Omental fat pad (tissue), 4 donors: ENCODE results near the gene UCN. TPM values are rescaled to one million over a fixed set of nuclear protein-coding genes. Genes with fewer than 3 reads are reported as not detected.

ENCODE experiments used
- ATAC-seq: fragments of 150-250 bp; one replicate; pipeline ENCODE4 v1.9.1; 2016; ENCODE audit warnings: mild to moderate bottlenecking, moderate library complexity; ENCODE audit not compliant: low FRiP score
- DNase-seq: peaks from one replicate; pipeline ENCODE4 v3.0.0-alpha.2; 2019; ENCODE audit warnings: low spot score
- CTCF ChIP-seq, 3 donors: fragments of 450-650 bp; IDR thresholded peaks; one replicate each; pipeline ENCODE4 v1.5.1; 2016 to 2017; ENCODE audit warnings: antibody characterized with exemption in 3 of 3, mild to moderate bottlenecking in 3 of 3, moderate library complexity in 2 of 3
- total RNA-seq, 4 donors: library from RNA; depleted of rRNA; stranded (reverse); fragments of >200 nt; gene quantifications; one replicate each; pipeline ENCODE4 v1.1.0, GENCODE V29; 2016

Gene UCN
- total RNA-seq, 4 donors from 2014 or later: 1.4 to 4.9 (median 2.3) TPM

DNA sequence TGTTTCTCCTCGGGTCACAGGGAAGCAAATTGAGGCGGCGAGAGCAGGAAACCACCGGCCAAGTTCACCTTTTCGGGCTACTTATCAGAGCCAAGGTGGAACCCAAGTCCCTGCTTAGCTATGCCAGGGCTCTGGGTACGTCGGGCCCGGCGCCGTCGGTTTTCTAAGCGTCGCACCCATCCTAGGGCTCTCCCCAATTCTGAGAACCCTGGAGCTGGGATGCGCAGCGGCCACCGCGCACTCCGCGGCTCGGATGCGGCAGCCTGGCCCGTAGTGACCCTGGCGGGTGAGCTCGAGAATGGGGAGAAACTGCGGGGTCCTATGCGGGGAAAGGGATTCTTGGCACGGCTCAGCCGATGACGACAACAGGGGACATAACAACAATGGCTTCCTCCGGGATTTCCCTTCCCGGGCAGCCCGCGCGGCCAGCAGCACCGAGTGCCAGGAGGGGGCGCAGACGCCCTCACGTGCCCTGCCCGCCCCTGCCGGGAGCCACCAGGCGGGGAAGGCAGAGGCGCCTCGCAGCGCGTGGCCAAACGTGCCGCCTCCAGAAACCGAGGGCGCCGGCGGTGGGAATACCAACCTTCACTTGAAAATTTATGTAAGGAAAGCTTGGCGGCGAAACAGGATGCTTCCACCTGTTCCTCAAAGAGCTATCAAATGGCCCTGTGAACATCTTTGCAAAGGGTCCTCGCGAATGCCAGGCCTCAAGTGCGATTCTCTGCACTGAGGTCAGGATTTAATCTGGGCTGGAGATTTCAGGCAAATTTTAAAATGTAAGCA lies 43.3 kb downstream of the UCN start:
- peak; percentile 30 for DNase-seq

GRCh38 chr2:27264253-27264752 lies 43.9 kb downstream of the UCN start:
- no peak for TF ChIP-seq CTCF (IDR thresholded peaks at IDR 0.05)
- ATAC-seq: no peak
- no peak for DNase-seq

More for the DNA sequence above, 43.3 kb downstream of the UCN start:
- ATAC-seq: no peak
- no peak for TF ChIP-seq CTCF (IDR thresholded peaks at IDR 0.05)

DNA sequence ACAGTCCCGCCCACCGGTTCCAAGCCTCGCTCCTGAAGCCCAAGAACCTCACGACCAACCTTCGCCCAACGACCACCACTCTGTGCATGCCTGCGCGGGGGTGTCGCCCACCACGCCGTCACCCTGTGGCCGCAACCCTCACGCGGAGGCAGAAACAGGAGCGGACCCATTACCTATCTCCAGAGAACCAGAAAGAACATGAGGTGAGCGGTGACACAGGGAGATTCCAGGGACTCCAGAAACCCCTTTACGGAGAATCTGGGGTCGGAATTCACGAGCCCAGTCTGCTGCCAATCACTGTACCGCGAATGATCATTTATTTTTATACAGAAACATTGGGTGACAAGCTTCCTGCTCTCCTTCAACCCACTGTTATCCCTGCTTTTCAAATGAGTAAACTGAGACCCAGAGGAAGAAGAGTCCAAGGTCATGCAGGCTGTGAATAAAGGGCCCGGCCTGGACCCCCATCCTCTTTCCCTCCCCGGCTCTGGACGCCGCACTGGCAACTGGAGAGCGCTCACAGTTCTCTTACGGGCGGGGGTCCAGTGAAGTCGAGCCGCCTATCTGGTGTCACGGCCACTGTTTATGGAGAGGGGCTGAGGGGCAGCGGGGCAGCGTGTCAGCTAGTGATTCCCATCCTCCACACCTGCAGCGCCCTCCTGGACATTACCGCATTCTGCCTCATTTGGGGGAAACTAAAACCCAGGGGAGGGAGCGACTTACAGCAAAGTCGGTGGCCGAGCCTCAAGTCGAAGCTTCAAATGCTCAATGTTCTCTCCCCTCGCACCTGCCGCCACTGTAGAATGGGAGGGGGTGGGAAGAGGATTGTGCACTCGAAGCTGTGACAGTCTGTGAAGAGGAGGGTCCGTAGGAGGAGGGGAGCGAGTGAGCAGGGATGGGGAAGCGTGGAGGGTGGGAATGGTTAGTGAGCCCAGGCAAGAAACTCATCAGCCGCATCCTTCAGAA lies 44.7 kb downstream of the UCN start:
- no peak for ATAC-seq
- DNase-seq: no peak
- no peak for TF ChIP-seq CTCF (IDR thresholded peaks at IDR 0.05)

DNA sequence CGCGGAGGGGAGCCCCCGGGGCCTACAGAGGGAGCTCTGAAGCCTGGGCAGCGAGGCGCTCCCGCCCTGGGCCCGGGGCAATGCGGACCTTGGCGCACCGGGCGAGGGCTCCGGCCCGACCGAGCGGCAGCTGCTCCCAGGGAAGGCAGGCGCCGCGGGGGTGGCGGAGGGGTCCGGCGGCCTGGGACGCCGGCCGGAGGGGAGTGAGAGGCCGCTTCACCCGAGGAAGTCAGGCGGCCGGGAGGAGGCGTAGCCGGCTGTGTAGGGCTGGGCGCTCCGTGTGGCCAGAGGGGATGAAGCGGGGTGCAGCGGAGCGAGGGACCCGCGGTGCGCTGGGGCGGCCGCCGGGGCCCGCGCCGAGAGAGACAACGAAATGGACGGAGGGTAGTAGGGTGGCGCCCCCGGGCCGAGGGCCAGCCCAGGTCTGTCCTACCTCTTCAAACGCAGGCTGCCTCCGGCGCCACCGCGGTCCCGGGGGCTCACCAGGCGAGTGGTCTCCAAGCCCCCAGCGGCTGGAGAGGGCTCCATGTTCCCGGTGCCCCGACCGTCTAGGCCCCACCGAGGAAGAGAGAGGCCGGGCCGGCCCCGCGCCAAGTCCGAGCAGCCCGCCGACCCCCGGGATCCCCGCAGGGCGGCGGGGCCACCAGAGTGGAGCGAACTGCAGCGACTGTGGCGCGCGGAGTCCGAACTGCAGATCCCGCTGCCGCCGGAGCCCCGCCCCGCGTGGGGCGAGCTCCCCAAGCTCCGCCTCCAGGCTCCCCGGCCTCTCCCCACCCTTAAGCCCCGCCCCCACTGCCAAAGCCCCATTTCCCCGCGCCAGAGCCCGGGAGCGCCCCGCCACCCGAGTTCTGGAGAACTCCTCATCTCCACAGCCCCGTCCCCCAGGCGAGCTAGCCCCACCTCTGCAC lies 45.6 kb downstream of the UCN start, which contains the start of gene SLC30A3:
SLC30A3 (minus strand) TSS at position 669 of the 908 bp plus-strand sequence; CDS start at position 528, 141 bp downstream.
- ATAC-seq (peak; percentile 86), DNase-seq (peak; percentile 35)
- TF ChIP-seq CTCF (IDR thresholded peaks at IDR 0.05): no peak

DNA sequence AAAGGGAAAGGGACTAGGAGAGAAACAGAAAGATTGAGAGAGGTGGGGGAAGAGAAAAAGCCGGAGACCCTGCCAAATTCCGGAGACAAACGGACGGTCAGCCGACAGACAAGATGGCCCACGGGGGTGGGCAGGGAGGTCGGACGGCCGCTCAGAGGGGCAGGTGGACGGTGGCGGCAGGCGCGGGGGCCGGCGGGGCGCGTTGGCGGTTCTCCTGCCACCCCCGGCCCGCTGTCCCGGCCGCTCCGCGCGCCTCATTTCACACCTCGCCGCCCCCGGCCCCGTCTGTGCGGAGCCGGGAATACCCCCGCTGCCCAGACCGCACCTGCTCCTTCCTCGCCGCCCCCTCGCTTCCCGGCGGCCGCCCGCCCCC lies 46.3 kb downstream of the UCN start:
- DNase-seq (no peak), ATAC-seq (no peak)
- TF ChIP-seq CTCF (IDR thresholded peaks at IDR 0.05): no peak

- ATAC-seq (no peak), DNase-seq (no peak)
- no peak for TF ChIP-seq CTCF (IDR thresholded peaks at IDR 0.05)
Observed at GRCh38 chr2:27261241-27261925, 46.9 kb downstream of the UCN start.
